Inflammatory macrophage treated with lipopolysaccharide for 4 hours (primary cell): ENCODE data around the gene RNASEL.
"Not testable (repeated sequence)": the region's sequence is repeated elsewhere in the genome, so short reads cannot be mapped to it uniquely, and the experiment has no call there.

Experiments
- DNase-seq: peaks from one replicate; pipeline ENCODE4 v3.0.0-alpha.2; 2020

The RNASEL gene

DNA sequence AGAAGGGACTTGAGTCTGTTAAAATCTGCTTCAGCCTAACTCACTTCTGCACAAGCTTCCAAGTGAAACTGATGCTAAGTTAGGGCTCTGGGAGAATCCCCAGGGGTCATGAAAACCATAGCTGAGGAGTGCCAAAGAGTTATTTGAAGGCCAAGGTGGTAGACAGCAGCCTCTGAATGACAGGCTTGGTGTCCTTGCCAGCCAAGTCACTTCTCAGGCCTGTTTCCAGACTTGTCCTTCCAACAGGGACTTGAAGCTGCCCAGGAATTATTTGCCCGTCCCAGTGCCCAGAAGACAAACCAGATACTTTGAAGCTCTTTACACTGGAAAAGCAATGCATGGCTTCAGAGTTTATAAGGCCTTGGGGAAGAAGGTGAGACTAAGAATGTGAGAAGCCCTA, 33.6 kb downstream of the RNASEL start:
- no peak for DNase-seq

DNA sequence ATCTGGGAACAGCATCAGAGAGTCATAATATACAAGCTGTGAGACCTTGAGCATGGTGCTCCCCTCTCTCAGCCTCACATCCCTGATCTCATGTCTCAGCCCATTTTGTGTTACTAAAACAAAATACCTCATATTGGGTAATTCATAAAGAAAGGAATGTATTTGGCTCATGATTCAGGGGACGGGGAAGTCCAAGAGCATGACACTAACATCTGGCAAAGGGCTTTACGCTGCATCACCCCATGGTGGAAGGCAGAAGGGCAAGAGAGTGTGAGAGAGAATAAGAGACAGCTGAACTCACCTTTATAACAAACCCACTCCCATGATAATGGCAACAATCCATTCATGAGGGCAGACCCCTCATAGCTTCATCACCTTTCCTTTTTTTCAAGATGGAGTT, 36.5 kb downstream of the RNASEL start:
- no peak for DNase-seq

DNA sequence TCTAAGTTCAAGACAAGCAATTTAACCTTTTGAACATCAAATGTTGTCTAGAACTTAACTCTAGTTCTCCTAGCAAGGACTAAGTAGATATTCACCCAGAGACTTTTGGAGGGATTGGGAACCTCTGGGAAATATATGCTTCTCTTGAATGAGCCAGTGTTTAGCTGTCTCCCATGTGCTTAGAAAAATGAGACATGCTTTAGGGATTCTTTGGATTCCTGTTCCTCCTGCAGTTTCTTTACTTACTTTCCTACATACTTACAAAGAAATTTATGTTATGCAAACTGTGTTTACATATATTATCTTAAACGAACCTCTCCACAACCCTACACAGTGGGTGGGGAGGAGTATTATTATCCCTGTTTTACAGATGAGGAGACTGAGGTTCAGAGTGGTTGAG, 39.2 kb downstream of the RNASEL start:
- DNase-seq = no peak

GRCh38 chr1:182549346-182549745, 39.7 kb downstream of the RNASEL start:
- DNase-seq = no peak

GRCh38 chr1:182533896-182534295, 55.2 kb downstream of the RNASEL start:
- DNase-seq = peak; percentile 48

DNA sequence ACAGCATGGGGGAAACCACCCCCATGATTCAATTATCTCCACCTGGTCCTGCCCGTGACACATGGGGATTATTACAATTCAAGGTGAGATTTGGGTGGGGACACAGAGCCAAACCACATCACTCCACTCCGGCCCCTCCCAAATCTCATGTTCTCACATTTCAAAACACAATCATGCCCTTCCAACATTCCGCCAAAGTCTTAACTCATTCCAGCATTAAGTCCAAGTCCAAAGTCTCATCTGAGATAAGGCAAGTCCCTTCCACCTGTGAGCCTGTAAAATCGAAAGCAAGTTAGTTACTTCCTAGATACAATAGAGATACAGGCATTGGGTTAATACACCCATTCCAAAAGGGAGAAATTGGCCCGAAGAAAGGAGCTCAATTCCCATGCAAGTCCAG, 60.9 kb downstream of the RNASEL start:
- DNase-seq = not testable (repeated sequence)

- no peak for DNase-seq
Measured at GRCh38 chr1:182527680-182528079, 61.4 kb downstream of the RNASEL start.

DNA sequence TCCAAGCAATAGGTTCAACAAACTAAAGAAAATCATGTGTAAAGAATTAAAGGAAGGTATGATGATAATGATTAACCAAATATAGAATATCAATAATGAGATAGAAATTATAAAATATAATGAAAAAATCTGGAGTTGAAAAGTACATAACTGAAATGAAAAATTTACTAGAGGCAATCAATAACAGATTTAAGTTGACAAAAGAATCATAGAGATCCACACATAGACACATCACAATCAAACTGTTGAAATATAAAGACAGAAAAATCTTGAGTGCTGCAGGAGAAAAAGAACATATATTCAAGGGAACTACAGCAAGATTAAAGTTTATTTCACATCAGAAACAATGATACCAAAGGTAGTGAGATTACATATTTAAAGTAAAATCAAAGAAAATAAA, 63.7 kb downstream of the RNASEL start:
- no peak for DNase-seq
